Measurements from ENCODE around the gene PLAAT4. TPM values are rescaled to one million over a fixed set of nuclear protein-coding genes. Genes with fewer than 3 reads are reported as not detected.
"Not testable (repeated sequence)": the region's sequence is repeated elsewhere in the genome, so short reads cannot be mapped to it uniquely, and the experiment has no call there.

PLAAT4 gene
- total RNA-seq, 1 donor from 2014 or later, result 1.7 TPM

DNA sequence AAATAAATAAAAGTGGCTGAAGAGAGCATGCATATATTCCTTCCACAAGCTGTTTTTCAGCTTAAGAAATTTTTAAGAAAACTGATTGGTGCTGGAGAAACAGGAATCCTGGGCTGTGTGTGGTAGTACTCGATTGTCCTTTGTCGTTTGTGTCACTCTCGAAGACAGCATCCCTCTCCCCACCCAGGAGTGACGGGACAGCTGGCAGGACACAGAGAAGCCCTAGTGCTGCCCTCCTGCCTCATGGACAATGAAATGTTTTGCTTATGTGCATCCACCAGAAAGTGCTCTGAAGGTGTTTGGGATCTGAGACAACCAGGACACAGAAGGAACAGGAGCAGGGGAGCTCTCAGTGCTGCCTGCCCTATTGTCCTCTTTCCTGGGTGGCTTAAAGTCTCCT, 12.8 kb downstream of the PLAAT4 start:
- Mint-ChIP-seq H3K4me1 (peaks cover 4% of the 10 kb centered on the region), H3K27me3 (ENCODE audit: low read depth) (no peaks in the 10 kb centered on the region), H3K36me3 (no peaks in the 10 kb centered on the region), H3K9me3 (no peaks in the 10 kb centered on the region), H3K27ac (no peak overlapping the region), H3K4me3 (no peak overlapping the region)
- DNase-seq (ENCODE audit: low spot score in 2 of 2, unreplicated experiment in 2 of 2), result peak in 1 of 2 experiments; percentile 11
- TF ChIP-seq, protein P1, sequence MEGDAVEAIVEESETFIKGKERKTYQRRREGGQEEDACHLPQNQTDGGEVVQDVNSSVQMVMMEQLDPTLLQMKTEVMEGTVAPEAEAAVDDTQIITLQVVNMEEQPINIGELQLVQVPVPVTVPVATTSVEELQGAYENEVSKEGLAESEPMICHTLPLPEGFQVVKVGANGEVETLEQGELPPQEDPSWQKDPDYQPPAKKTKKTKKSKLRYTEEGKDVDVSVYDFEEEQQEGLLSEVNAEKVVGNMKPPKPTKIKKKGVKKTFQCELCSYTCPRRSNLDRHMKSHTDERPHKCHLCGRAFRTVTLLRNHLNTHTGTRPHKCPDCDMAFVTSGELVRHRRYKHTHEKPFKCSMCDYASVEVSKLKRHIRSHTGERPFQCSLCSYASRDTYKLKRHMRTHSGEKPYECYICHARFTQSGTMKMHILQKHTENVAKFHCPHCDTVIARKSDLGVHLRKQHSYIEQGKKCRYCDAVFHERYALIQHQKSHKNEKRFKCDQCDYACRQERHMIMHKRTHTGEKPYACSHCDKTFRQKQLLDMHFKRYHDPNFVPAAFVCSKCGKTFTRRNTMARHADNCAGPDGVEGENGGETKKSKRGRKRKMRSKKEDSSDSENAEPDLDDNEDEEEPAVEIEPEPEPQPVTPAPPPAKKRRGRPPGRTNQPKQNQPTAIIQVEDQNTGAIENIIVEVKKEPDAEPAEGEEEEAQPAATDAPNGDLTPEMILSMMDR (IDR thresholded peaks at IDR 0.05; ENCODE audit: unreplicated experiment), result no peak

DNA sequence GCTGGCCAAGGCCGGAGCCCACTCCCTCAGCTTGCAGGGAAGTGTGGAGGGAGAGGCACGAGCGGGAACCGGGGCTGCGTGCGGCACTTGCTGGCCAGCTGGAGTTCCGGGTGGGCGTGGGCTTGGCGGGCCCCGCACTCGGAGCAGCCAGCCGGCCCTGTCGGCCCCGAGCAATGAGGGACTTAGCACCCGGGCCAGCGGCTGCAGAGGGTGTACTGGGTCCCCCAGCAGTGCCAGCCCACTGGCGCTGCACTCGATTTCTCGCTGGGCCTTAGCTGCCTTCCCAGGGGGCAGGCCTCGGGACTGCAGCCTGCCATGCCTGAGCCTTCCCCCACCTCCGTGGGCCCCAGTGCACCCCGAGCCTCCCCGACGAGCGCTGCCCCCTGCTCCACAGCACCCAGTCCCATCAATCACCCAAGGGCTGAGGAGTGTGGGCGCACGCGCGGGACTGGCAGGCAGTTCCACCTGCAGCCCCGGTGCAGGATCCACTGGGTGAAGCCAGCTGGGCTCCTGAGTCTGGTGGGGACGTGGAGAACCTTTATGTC, 13.6 kb downstream of the PLAAT4 start:
- not testable (repeated sequence) for H3K4me1 Mint-ChIP-seq; DNase-seq (ENCODE audit: low spot score in 2 of 2, unreplicated experiment in 2 of 2); H3K9me3 Mint-ChIP-seq; H3K27ac Mint-ChIP-seq; H3K36me3 Mint-ChIP-seq; H3K4me3 Mint-ChIP-seq; H3K27me3 Mint-ChIP-seq (ENCODE audit: low read depth)

DNA sequence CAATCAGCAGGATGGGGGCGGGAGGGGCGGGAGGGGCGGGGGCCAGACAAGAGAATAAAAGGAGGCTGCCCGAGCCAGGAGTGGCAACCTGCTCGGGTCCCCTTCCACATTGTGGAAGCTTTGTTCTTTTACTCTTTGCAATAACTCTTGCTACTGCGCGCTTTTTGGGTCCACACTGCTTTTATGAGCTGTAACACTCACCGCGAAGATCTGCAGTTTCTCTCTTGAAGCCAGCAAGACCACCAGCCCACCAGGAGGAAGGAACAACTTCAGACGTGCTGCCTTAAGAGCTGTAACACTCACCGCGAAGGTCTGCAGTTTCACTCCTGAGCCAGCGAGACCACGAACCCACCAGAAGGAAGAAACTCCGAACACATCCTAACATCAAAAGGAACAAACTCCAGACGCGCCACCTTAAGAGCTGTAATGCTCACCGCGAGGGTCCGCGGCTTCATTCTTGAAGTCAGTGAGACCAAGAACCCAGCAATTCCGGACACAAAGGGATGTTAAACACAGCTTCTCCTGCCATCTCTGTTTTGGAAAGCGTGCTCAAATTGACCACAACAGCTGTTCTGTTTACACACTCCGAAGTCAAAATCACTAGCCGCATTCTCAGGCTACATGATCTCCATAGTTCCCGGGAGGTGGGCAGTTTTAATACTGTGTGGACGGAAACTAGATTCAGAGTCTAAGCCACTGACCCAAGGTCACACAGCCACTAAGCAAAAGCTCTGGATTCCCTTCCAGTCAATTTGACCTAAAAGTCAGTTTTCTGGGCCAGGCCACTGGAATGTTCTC, 14.7 kb downstream of the PLAAT4 start:
- Mint-ChIP-seq H3K9me3 (no peaks in the 10 kb centered on the region), H3K4me1 (peaks cover 7% of the 10 kb centered on the region), H3K27me3 (ENCODE audit: low read depth) (no peaks in the 10 kb centered on the region), H3K4me3 (no peak overlapping the region), H3K36me3 (no peaks in the 10 kb centered on the region), H3K27ac (no peak overlapping the region)
- DNase-seq (ENCODE audit: low spot score in 2 of 2, unreplicated experiment in 2 of 2), result no peak
- TF ChIP-seq, protein P1 (IDR thresholded peaks at IDR 0.05; ENCODE audit: unreplicated experiment), result no peak

DNA sequence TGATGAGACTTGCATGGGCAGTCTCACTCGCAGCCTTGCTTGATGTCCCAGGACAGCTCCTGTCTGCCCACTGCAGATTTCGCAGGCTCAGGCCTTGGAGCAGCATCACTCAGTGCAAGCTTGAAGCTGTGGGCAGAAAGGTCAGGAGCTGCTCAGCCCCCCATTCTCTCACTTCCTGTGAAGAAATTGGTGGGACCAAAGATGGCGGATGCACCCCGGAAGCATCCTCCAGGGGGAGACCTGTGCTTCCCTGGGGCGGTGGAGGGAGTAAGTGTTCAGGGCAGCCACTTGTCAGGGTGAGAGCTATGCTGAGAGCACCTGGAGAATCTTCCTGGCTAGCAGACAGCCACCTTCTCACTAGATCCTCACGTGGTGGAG, 15.3 kb downstream of the PLAAT4 start:
- Mint-ChIP-seq H3K9me3 (no peaks in the 10 kb centered on the region), H3K4me3 (no peak overlapping the region), H3K36me3 (no peaks in the 10 kb centered on the region), H3K4me1 (peaks cover 11% of the 10 kb centered on the region), H3K27ac (no peak overlapping the region), H3K27me3 (ENCODE audit: low read depth) (no peaks in the 10 kb centered on the region)
- TF ChIP-seq, protein P1 (IDR thresholded peaks at IDR 0.05; ENCODE audit: unreplicated experiment), result no peak
- no peak for DNase-seq (ENCODE audit: low spot score in 2 of 2, unreplicated experiment in 2 of 2)

DNA sequence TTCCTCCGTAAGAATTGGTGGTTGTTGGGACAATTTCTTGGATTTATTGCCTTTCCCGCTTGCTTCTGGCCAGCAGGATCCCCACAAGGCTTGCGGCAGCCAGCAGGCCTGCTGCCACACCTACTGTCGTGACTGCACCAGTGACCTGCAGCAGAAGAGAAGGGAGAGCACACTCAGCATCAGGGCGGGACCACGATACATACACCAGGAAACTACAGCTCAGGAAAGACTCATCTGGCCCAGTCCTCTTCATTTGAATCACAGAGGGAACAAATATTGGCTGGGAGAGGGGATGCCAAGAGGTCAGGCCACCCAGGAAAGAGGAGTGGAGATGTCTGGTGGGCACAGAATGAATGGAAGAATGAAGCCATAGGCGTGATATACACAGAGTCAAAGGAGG, 16.3 kb downstream of the PLAAT4 start:
- no peak for DNase-seq (ENCODE audit: low spot score in 2 of 2, unreplicated experiment in 2 of 2)
- no peak overlapping the region for H3K27ac Mint-ChIP-seq
- no peak overlapping the region for H3K4me3 Mint-ChIP-seq
- peaks cover 12% of the 10 kb centered on the region for H3K4me1 Mint-ChIP-seq
- TF ChIP-seq, protein P1 (IDR thresholded peaks at IDR 0.05; ENCODE audit: unreplicated experiment), result no peak
- H3K36me3 Mint-ChIP-seq, result no peaks in the 10 kb centered on the region
- no peaks in the 10 kb centered on the region for H3K27me3 Mint-ChIP-seq (ENCODE audit: low read depth)
- no peaks in the 10 kb centered on the region for H3K9me3 Mint-ChIP-seq

DNA sequence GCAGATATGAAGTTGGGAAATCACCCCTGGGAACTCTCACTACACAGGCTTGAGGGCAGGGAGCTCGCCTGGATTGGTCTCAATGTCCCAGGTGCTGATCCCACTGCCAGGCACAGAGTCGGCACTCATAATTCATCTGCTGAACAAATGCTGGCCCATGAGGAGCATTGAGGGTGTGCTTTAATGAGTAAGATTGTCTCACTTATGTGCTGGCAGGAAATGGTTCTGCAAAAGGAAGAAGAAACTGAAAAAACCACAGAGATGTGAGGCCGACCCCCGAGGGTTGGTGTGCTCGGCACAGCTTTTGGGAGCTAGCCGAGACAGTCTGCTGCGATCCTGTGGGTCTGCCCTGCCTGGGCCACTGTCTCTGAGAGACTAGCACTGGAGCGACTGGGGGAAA, 17.2 kb downstream of the PLAAT4 start:
- DNase-seq (ENCODE audit: low spot score in 2 of 2, unreplicated experiment in 2 of 2), result no peak
- Mint-ChIP-seq H3K4me1 (peaks cover 12% of the 10 kb centered on the region), H3K27ac (no peak overlapping the region), H3K27me3 (ENCODE audit: low read depth) (no peaks in the 10 kb centered on the region), H3K4me3 (no peak overlapping the region), H3K9me3 (no peaks in the 10 kb centered on the region), H3K36me3 (no peaks in the 10 kb centered on the region)
- TF ChIP-seq, protein P1 (IDR thresholded peaks at IDR 0.05; ENCODE audit: unreplicated experiment), result no peak
